T-helper 2 cell treated with Interferon-gamma antibody and Interleukin-4, amounts not matched to agents 5 μg/mL and 100 μg/mL, for 36 hours (primary cell): ENCODE results near the gene PARVA.
"Not testable (repeated sequence)": the region's sequence is repeated elsewhere in the genome, so short reads cannot be mapped to it uniquely, and the experiment has no call there.

Source experiments
- DNase-seq: peaks from one replicate; pipeline ENCODE4 v3.0.0; 2021; ENCODE audit warnings: low spot score
- H3K27ac Mint-ChIP-seq: one replicate; pipeline ENCODE4 v1.8.0; 2021; ENCODE audit warnings: mild to moderate bottlenecking, mixed read lengths
- H3K27me3 Mint-ChIP-seq: one replicate; pipeline ENCODE4 v1.8.0; 2021; ENCODE audit warnings: low read depth, mixed read lengths
- H3K36me3 Mint-ChIP-seq: one replicate; pipeline ENCODE4 v1.8.0; 2021; ENCODE audit warnings: low read depth, mixed read lengths
- H3K4me1 Mint-ChIP-seq: one replicate; pipeline ENCODE4 v1.8.0; 2021; ENCODE audit warnings: low read depth, mixed read lengths
- H3K4me3 Mint-ChIP-seq: one replicate; pipeline ENCODE4 v1.8.0; 2022; ENCODE audit warnings: mild to moderate bottlenecking, moderate library complexity, mixed read lengths
- H3K9me3 Mint-ChIP-seq: one replicate; pipeline ENCODE4 v1.8.0; 2021; ENCODE audit warnings: mixed read lengths

The PARVA gene

GRCh38 chr11:12361682-12362081 is 15.7 kb upstream of the PARVA start:
- peaks cover 1% of the 10 kb centered on the region for H3K36me3 Mint-ChIP-seq
- DNase-seq: no peak
- no peak overlapping the region for H3K27ac Mint-ChIP-seq
- no peak overlapping the region for H3K4me3 Mint-ChIP-seq
- H3K4me1 Mint-ChIP-seq: peaks cover 22% of the 10 kb centered on the region
- H3K27me3 Mint-ChIP-seq: peaks cover 10% of the 10 kb centered on the region
- H3K9me3 Mint-ChIP-seq: no peaks in the 10 kb centered on the region

GRCh38 chr11:12362857-12363256 is 14.5 kb upstream of the PARVA start:
- H3K9me3 Mint-ChIP-seq: peaks cover 5% of the 10 kb centered on the region
- peaks cover 14% of the 10 kb centered on the region for H3K27me3 Mint-ChIP-seq
- no peak overlapping the region for H3K4me3 Mint-ChIP-seq
- H3K27ac Mint-ChIP-seq: no peak overlapping the region
- DNase-seq: no peak
- H3K4me1 Mint-ChIP-seq: peaks cover 18% of the 10 kb centered on the region
- peaks cover 6% of the 10 kb centered on the region for H3K36me3 Mint-ChIP-seq

- Mint-ChIP-seq H3K4me1 (peaks cover 17% of the 10 kb centered on the region), H3K9me3 (peaks cover 8% of the 10 kb centered on the region), H3K27ac (no peak overlapping the region), H3K27me3 (peaks cover 20% of the 10 kb centered on the region), H3K4me3 (no peak overlapping the region), H3K36me3 (peaks cover 9% of the 10 kb centered on the region)
- DNase-seq: no peak
Measured at GRCh38 chr11:12363373-12363772, 14.0 kb upstream of the PARVA start.

- not testable (repeated sequence) for H3K9me3 Mint-ChIP-seq, H3K36me3 Mint-ChIP-seq
- Mint-ChIP-seq H3K4me3 (peak overlapping the region; percentile 50), H3K27ac (peak overlapping the region; percentile 59), H3K27me3 (peaks cover 45% of the 10 kb centered on the region), H3K4me1 (peaks cover 17% of the 10 kb centered on the region)
- DNase-seq: peak; percentile 6
Measured at GRCh38 chr11:12365965-12366575, 11.3 kb upstream of the PARVA start.

- H3K36me3 Mint-ChIP-seq, H3K27ac Mint-ChIP-seq, H3K9me3 Mint-ChIP-seq, DNase-seq, H3K4me3 Mint-ChIP-seq: not testable (repeated sequence)
- Mint-ChIP-seq H3K27me3 (peaks cover 45% of the 10 kb centered on the region), H3K4me1 (peaks cover 17% of the 10 kb centered on the region)
Measured at GRCh38 chr11:12367057-12367456, 10.3 kb upstream of the PARVA start.

GRCh38 chr11:12372111-12372510 is 5.3 kb upstream of the PARVA start:
- peaks cover 2% of the 10 kb centered on the region for H3K4me1 Mint-ChIP-seq
- no peak overlapping the region for H3K4me3 Mint-ChIP-seq
- H3K27ac Mint-ChIP-seq: no peak overlapping the region
- peaks cover 6% of the 10 kb centered on the region for H3K9me3 Mint-ChIP-seq
- no peak for DNase-seq
- peaks cover 4% of the 10 kb centered on the region for H3K36me3 Mint-ChIP-seq
- peaks cover 68% of the 10 kb centered on the region for H3K27me3 Mint-ChIP-seq

- no peaks in the 10 kb centered on the region for H3K4me1 Mint-ChIP-seq
- H3K9me3 Mint-ChIP-seq: no peaks in the 10 kb centered on the region
- peaks cover 66% of the 10 kb centered on the region for H3K27me3 Mint-ChIP-seq
- H3K4me3 Mint-ChIP-seq: no peak overlapping the region
- no peak for DNase-seq
- H3K36me3 Mint-ChIP-seq: no peaks in the 10 kb centered on the region
- no peak overlapping the region for H3K27ac Mint-ChIP-seq
Measured at GRCh38 chr11:12375720-12376119, 1.7 kb upstream of the PARVA start.

GRCh38 chr11:12376259-12377081 is 901 bp upstream of the PARVA start:
- Mint-ChIP-seq H3K27ac (no peak overlapping the region), H3K4me3 (peak overlapping the region; percentile 37), H3K9me3 (no peaks in the 10 kb centered on the region), H3K27me3 (peaks cover 64% of the 10 kb centered on the region), H3K4me1 (no peaks in the 10 kb centered on the region), H3K36me3 (no peaks in the 10 kb centered on the region)
- no peak for DNase-seq

- no peak for DNase-seq
- H3K9me3 Mint-ChIP-seq: no peaks in the 10 kb centered on the region
- no peaks in the 10 kb centered on the region for H3K4me1 Mint-ChIP-seq
- H3K27ac Mint-ChIP-seq: no peak overlapping the region
- no peaks in the 10 kb centered on the region for H3K36me3 Mint-ChIP-seq
- H3K27me3 Mint-ChIP-seq: peaks cover 70% of the 10 kb centered on the region
- peak overlapping the region; percentile 73 for H3K4me3 Mint-ChIP-seq
Measured at GRCh38 chr11:12377824-12378593, 638 bp downstream of the PARVA start.

- Mint-ChIP-seq H3K27ac (no peak overlapping the region), H3K4me1 (no peaks in the 10 kb centered on the region), H3K4me3 (no peak overlapping the region), H3K9me3 (no peaks in the 10 kb centered on the region), H3K36me3 (no peaks in the 10 kb centered on the region), H3K27me3 (peaks cover 59% of the 10 kb centered on the region)
- no peak for DNase-seq
Measured at GRCh38 chr11:12380565-12381325, 3.4 kb downstream of the PARVA start.

GRCh38 chr11:12381875-12382274 is 4.5 kb downstream of the PARVA start:
- peaks cover 58% of the 10 kb centered on the region for H3K27me3 Mint-ChIP-seq
- no peaks in the 10 kb centered on the region for H3K36me3 Mint-ChIP-seq

GRCh38 chr11:12382451-12382850 is 5.1 kb downstream of the PARVA start:
- no peak overlapping the region for H3K27ac Mint-ChIP-seq
- no peak overlapping the region for H3K4me3 Mint-ChIP-seq
- H3K27me3 Mint-ChIP-seq: peaks cover 57% of the 10 kb centered on the region
- H3K36me3 Mint-ChIP-seq: no peaks in the 10 kb centered on the region
- H3K4me1 Mint-ChIP-seq: no peaks in the 10 kb centered on the region
- DNase-seq: no peak
- H3K9me3 Mint-ChIP-seq: no peaks in the 10 kb centered on the region

More at GRCh38 chr11:12381875-12382274, 4.5 kb downstream of the PARVA start:
- no peaks in the 10 kb centered on the region for H3K9me3 Mint-ChIP-seq
- no peak overlapping the region for H3K27ac Mint-ChIP-seq
- H3K4me3 Mint-ChIP-seq: no peak overlapping the region
- H3K4me1 Mint-ChIP-seq: no peaks in the 10 kb centered on the region
- DNase-seq: no peak

- Mint-ChIP-seq H3K9me3 (no peaks in the 10 kb centered on the region), H3K27ac (no peak overlapping the region), H3K36me3 (no peaks in the 10 kb centered on the region), H3K27me3 (peaks cover 26% of the 10 kb centered on the region), H3K4me1 (no peaks in the 10 kb centered on the region), H3K4me3 (no peak overlapping the region)
- no peak for DNase-seq
Measured at GRCh38 chr11:12386309-12386708, 8.9 kb downstream of the PARVA start.
